Glutamatergic neuron (in vitro differentiated cells): ENCODE measurements around the gene ADA. TPM values are rescaled to one million over a fixed set of nuclear protein-coding genes. Genes with fewer than 3 reads are reported as not detected.

Experiments used
- DNase-seq: peaks from one replicate; pipeline ENCODE4 v3.0.0; 2022
- H3K27ac Mint-ChIP-seq: one replicate; pipeline ENCODE4 v1.8.0; 2020; ENCODE audit warnings: mild to moderate bottlenecking, mixed read lengths, inconsistent platforms; ENCODE audit not compliant: unreplicated experiment
- H3K27me3 Mint-ChIP-seq: one replicate; pipeline ENCODE4 v1.8.0; 2020; ENCODE audit warnings: mild to moderate bottlenecking, moderate library complexity, mixed read lengths, inconsistent platforms; ENCODE audit not compliant: unreplicated experiment
- H3K36me3 Mint-ChIP-seq: one replicate; pipeline ENCODE4 v1.8.0; 2020; ENCODE audit warnings: mild to moderate bottlenecking, mixed read lengths, inconsistent platforms; ENCODE audit not compliant: unreplicated experiment
- H3K4me1 Mint-ChIP-seq: one replicate; pipeline ENCODE4 v1.8.0; 2020; ENCODE audit warnings: mild to moderate bottlenecking, low read depth, mixed read lengths, inconsistent platforms; ENCODE audit not compliant: unreplicated experiment
- H3K4me3 Mint-ChIP-seq: one replicate; pipeline ENCODE4 v1.8.0; 2020; ENCODE audit warnings: mild to moderate bottlenecking, mixed read lengths, inconsistent platforms; ENCODE audit not compliant: unreplicated experiment
- H3K9me3 Mint-ChIP-seq: one replicate; pipeline ENCODE4 v1.8.0; 2020; ENCODE audit warnings: mild to moderate bottlenecking, moderate library complexity, mixed read lengths, inconsistent platforms; ENCODE audit not compliant: unreplicated experiment
- total RNA-seq: library from RNA; stranded (reverse); fragmentation: NEBNext Ultra II Directional; extraction: Animal tissue kit (Norgen Biotek cat#: 25700); gene quantifications from one replicate; pipeline ENCODE4 v1.2.1, GENCODE V29; 2021; ENCODE audit not compliant: unreplicated experiment
- TF ChIP-seq, protein P1 (sequence below): fragments of 200-600 bp; sonication (generic); IDR thresholded peaks from one replicate; pipeline ENCODE4 v1.5.0; 2021; ENCODE audit not compliant: partially characterized antibody, unreplicated experiment

The ADA gene
- total RNA-seq, 1 donor from 2014 or later, result 3.1 TPM

DNA sequence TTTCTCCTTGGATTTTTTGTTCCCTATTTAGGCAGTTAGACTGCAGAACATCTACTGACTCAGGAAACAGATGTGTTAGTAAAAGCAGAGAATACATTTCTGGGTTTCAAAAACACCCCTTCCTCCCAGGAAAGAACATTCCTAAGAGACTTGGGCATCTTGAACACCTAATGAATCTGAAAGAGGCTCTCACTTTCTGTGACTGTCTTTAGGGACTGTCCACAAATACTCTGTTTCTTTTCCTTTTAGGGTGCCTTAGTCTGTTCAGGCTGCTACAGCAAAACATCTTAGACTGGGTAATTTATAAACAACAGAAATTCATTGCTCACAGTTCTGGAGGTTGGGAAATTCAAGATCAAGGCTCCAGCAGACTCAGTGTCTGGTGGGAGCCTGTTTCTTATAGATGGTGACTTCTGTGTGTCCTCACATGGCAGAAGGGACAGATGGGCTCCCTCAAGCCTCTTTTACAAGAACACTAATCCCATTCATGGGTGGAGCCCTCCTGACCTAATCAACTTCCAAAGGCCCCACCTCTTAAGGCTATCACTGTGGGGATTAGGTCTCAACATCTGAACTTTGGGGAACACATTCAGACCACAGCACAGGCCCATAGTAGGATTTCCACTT lies 44.3 kb upstream of the ADA start:
- H3K27me3 Mint-ChIP-seq, result peaks cover 3% of the 10 kb centered on the region
- peak overlapping the region; percentile 95 for H3K27ac Mint-ChIP-seq
- no peak for DNase-seq
- H3K4me3 Mint-ChIP-seq, result peak overlapping the region; percentile 46
- H3K36me3 Mint-ChIP-seq, result no peaks in the 10 kb centered on the region
- TF ChIP-seq, protein P1, sequence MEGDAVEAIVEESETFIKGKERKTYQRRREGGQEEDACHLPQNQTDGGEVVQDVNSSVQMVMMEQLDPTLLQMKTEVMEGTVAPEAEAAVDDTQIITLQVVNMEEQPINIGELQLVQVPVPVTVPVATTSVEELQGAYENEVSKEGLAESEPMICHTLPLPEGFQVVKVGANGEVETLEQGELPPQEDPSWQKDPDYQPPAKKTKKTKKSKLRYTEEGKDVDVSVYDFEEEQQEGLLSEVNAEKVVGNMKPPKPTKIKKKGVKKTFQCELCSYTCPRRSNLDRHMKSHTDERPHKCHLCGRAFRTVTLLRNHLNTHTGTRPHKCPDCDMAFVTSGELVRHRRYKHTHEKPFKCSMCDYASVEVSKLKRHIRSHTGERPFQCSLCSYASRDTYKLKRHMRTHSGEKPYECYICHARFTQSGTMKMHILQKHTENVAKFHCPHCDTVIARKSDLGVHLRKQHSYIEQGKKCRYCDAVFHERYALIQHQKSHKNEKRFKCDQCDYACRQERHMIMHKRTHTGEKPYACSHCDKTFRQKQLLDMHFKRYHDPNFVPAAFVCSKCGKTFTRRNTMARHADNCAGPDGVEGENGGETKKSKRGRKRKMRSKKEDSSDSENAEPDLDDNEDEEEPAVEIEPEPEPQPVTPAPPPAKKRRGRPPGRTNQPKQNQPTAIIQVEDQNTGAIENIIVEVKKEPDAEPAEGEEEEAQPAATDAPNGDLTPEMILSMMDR, result no peak
- H3K4me1 Mint-ChIP-seq, result peaks cover 36% of the 10 kb centered on the region
- H3K9me3 Mint-ChIP-seq, result peaks cover 10% of the 10 kb centered on the region

DNA sequence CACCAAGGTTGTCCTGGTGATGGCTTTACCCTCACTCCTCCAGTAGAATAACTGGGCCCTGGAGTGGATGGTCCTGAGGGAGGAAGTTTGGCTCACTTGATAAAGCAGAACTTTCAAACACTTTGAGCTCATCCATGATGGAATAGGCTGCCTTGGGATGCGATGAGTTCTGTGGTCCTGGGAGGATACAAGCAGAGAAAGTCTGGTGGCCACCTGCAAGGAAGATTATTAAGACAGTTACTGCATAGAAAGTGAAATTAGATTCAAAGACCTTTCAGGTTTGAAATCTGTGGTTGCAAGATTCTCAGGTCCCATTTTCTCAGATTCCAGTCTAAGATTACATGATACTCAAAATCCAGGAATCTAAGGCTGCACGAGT lies 43.8 kb upstream of the ADA start:
- H3K9me3 Mint-ChIP-seq, result peaks cover 6% of the 10 kb centered on the region
- DNase-seq, result no peak
- peaks cover under 1% of the 10 kb centered on the region for H3K27me3 Mint-ChIP-seq
- H3K4me3 Mint-ChIP-seq, result no peak overlapping the region
- peaks cover 34% of the 10 kb centered on the region for H3K4me1 Mint-ChIP-seq
- H3K27ac Mint-ChIP-seq, result peak overlapping the region; percentile 95
- TF ChIP-seq, protein P1, result no peak
- no peaks in the 10 kb centered on the region for H3K36me3 Mint-ChIP-seq

DNA sequence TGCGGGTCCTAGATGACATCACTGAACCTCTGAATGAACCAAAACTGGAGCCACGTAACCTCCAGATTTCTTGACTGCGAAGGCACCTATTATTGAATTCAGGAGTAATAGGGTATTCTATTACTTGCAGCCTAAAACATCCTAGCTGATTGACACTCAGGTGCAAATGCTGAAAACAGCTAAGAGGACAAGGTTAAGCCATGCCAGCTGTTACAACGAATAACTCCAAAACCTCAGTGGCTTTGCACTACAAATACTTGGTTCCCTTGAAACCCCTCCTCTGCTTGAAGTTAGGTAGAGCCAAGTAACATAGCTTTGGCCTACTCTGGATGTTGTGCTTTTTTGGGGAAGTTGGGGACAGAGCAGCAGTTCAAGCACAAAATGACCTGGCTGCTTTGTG lies 42.7 kb upstream of the ADA start:
- H3K36me3 Mint-ChIP-seq, result no peaks in the 10 kb centered on the region
- H3K27ac Mint-ChIP-seq, result no peak overlapping the region
- no peak for DNase-seq
- no peak overlapping the region for H3K4me3 Mint-ChIP-seq
- TF ChIP-seq, protein P1, result no peak
- H3K4me1 Mint-ChIP-seq, result peaks cover 40% of the 10 kb centered on the region
- H3K9me3 Mint-ChIP-seq, result peaks cover 11% of the 10 kb centered on the region
- H3K27me3 Mint-ChIP-seq, result peaks cover 9% of the 10 kb centered on the region

GRCh38 chr20:44693627-44694026 lies 42.1 kb upstream of the ADA start:
- H3K27ac Mint-ChIP-seq, result no peak overlapping the region
- H3K4me3 Mint-ChIP-seq, result no peak overlapping the region
- DNase-seq, result no peak
- H3K27me3 Mint-ChIP-seq, result peaks cover 9% of the 10 kb centered on the region
- H3K36me3 Mint-ChIP-seq, result no peaks in the 10 kb centered on the region
- peaks cover 11% of the 10 kb centered on the region for H3K9me3 Mint-ChIP-seq
- peaks cover 41% of the 10 kb centered on the region for H3K4me1 Mint-ChIP-seq
- TF ChIP-seq, protein P1, result no peak

DNA sequence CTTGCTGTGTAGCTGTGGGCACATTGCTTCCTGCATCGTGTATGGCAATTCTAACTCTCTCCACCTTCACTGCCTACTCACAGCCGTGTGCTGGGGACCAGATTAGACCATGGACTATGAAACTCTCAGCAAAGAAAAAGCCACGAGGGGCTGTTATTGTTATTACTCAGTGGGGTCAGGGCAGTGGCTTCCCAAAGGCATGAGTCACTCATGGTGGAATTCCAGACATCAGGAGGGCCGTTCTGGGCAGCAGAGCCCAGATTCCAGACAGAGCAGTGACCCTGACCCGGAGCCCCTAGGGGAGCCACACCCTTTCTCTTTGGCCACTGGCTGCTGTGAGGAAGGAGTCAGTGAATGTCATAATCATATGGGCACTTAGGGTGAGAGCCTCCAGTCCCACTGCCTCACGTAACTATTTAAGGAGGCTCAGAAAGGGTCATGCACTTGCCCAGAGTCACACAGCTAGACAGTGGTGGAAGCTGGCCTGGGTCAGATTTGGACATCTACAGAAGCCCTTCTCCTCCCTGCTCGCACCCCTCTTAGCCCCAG lies 41.5 kb upstream of the ADA start:
- H3K27me3 Mint-ChIP-seq, result peaks cover 9% of the 10 kb centered on the region

More for the DNA sequence above, 41.5 kb upstream of the ADA start:
- TF ChIP-seq, protein P1, result no peak
- peaks cover 43% of the 10 kb centered on the region for H3K4me1 Mint-ChIP-seq
- no peaks in the 10 kb centered on the region for H3K36me3 Mint-ChIP-seq
- H3K27ac Mint-ChIP-seq, result peak overlapping the region; percentile 53
- peaks cover 13% of the 10 kb centered on the region for H3K9me3 Mint-ChIP-seq
- no peak for DNase-seq
- no peak overlapping the region for H3K4me3 Mint-ChIP-seq
